ENCODE results near the gene AKAP13. TPM values are rescaled to one million over a fixed set of nuclear protein-coding genes. Genes with fewer than 3 reads are reported as not detected.

AKAP13 gene
- total RNA-seq, 2 experiments from 2014 or later, result 198 to 220 TPM

DNA sequence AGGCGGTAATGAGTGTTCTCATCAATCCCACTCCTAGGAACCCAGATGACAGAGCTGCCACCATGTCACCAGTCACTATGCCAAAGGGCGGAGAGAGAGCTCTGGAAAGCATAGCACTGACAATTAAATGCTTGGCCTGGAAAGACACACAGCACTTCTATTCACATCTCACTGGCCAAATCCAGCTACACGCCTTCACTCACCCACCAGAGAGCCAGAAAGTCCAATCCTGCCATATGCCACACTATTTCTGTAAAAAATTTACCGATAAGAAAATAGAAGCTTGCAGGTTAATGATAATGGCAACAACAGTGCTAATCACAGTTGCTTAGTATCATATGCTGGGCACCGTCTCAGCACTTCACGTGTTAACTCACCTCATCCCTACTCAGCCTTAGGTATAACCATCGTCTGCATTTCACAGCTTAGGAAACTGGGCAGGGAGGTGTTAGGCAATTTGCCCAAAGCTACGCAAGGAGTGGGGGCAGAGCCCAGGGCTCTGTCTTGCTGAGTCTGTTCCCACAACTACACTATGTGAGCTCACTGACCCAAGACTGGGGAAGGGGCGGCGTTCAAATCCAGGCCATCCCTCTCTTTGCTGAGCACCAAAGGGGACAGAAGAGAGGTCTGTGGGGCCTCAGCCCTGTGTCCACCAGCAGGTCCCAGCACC lies 397.8 kb downstream of the AKAP13 start:
- ATAC-seq (ENCODE audit: low read depth) (no peak), DNase-seq (no peak)
- H3K4me1 Mint-ChIP-seq, result peaks cover 22% of the 10 kb centered on the region
- H3K27me3 Mint-ChIP-seq, result no peaks in the 10 kb centered on the region
- H3K27ac Mint-ChIP-seq, result no peak overlapping the region
- no peaks in the 10 kb centered on the region for H3K36me3 Mint-ChIP-seq
- POLR2A ChIA-PET, result interaction anchor here (0.6 to 2.0 kb wide), 3 partner anchors 9 to 39 kb away, joined by 3 to 7 read pairs (median 3); no protein-coding TSS in a partner anchor
- no peak overlapping the region for H3K4me3 Mint-ChIP-seq
- no peaks in the 10 kb centered on the region for H3K9me3 Mint-ChIP-seq

DNA sequence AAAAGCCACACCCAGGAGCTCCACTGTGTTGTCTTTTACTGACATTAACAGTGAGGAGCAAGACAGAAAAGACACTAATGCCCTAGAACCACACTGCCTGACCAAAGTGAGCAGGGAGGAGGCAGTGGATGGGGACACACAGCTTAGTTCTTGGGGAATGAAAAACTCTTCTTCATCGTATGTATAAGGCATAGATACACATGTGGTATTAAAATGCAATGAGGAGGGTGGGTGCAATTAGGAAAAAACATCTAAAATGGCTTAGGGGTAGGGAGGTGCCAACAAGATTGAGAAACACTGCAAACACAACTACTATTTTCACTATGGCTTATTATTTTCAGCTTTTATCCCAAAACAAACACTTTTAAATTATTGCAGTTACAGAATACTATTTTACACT lies 398.8 kb downstream of the AKAP13 start:
- no peak overlapping the region for H3K4me3 Mint-ChIP-seq
- H3K27me3 Mint-ChIP-seq, result no peaks in the 10 kb centered on the region
- POLR2A ChIA-PET, result interaction anchor here (0.6 kb wide), 1 partner anchor 40 kb away, joined by 3 read pairs; no protein-coding TSS in a partner anchor

DNA sequence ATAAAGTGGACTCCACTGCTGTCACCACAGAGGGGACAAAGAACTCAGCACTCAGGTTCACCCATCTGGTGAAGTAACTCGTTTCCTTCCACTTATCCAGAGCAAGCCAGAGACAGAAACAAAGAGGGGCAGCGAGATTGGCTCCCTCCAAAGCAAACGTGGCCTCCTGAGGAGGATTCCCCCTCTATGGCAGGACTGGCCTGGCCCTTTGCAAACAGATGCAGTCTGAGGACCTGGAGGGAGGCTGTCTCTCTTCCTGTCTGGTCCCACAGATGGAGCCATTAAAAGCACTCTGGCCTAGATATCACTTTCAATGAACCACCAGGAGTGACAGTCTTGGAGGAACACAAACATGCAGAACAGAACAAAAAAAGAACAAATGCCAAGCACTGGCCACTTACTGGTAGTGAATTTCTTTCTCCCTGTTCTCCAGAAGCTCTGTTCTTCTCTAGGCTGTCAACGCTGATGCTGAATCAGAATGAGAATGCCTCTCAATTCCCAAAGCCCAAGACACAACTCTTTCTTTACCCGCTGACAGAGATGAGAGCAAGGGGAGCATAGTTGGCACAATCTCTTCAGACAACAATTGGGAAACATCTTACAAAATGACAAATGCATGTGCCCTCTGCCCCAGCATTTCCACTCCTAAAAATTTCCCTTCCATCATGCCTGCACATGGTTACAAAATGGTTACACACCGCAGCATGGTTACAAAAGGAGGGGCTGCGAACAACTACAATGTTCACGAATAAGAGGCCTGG lies 400.0 kb downstream of the AKAP13 start:
- ATAC-seq (ENCODE audit: low read depth) (no peak), DNase-seq (no peak)
- Mint-ChIP-seq H3K4me3 (no peak overlapping the region), H3K27me3 (no peaks in the 10 kb centered on the region), H3K9me3 (no peaks in the 10 kb centered on the region), H3K27ac (peak overlapping the region; percentile 24), H3K36me3 (no peaks in the 10 kb centered on the region), H3K4me1 (peaks cover 34% of the 10 kb centered on the region)
- POLR2A ChIA-PET, result interaction anchor here (0.6 kb wide), 1 partner anchor 55 kb away, joined by 3 read pairs; no protein-coding TSS in a partner anchor

More for the DNA sequence above, 398.8 kb downstream of the AKAP13 start:
- DNase-seq (no peak), ATAC-seq (ENCODE audit: low read depth) (no peak)
- Mint-ChIP-seq H3K4me1 (peaks cover 25% of the 10 kb centered on the region), H3K27ac (peak overlapping the region; percentile 49), H3K9me3 (no peaks in the 10 kb centered on the region), H3K36me3 (no peaks in the 10 kb centered on the region)

DNA sequence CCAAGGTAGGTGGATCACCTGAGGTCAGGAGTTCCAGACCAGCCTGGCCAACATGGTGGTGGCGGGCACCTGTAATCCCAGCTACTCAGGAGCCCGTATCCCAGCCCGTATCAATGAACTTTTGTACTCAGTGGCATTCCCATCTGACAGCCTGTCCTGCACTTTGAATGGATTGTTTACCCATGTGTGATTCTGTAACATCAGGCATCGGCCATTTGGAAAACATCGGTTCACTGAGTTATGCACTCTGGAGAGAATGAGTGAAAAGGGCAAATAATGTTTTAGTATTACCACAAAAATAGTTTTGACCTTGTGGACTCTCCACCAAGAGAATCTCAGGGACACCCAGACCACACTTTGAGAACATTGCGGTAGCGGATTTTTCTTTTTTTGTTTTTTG lies 400.7 kb downstream of the AKAP13 start:
- Mint-ChIP-seq H3K4me1 (peaks cover 39% of the 10 kb centered on the region), H3K27ac (no peak overlapping the region), H3K9me3 (no peaks in the 10 kb centered on the region), H3K27me3 (no peaks in the 10 kb centered on the region), H3K36me3 (no peaks in the 10 kb centered on the region), H3K4me3 (no peak overlapping the region)
- ATAC-seq (ENCODE audit: low read depth), result no peak
- POLR2A ChIA-PET, result interaction anchor here (0.6 kb wide), 1 partner anchor 54 kb away, joined by 3 read pairs; no protein-coding TSS in a partner anchor
- DNase-seq, result no peak

DNA sequence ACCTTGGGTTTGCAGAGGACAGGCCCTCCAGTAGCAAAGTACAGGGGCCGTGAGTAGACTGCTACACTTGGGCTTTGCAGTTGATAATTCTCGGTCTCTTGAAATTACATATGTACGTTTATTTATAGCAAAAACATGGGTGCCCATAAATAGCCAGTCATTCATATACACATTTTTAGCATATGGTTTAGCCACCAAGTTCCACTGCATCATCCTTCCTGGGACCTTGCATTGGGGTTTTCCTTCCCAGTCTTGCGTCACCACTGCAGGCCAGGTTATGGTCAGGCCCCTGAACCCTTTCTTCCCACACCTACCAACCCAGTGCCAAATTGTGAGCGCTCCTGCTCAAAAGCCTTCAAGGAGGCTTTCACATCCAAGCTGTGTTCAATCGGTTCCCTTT lies 401.7 kb downstream of the AKAP13 start:
- POLR2A ChIA-PET, result no interaction called here
- Mint-ChIP-seq H3K4me3 (no peak overlapping the region), H3K4me1 (peaks cover 44% of the 10 kb centered on the region), H3K27me3 (no peaks in the 10 kb centered on the region), H3K36me3 (no peaks in the 10 kb centered on the region), H3K9me3 (no peaks in the 10 kb centered on the region), H3K27ac (no peak overlapping the region)
- DNase-seq (no peak), ATAC-seq (ENCODE audit: low read depth) (no peak)

DNA sequence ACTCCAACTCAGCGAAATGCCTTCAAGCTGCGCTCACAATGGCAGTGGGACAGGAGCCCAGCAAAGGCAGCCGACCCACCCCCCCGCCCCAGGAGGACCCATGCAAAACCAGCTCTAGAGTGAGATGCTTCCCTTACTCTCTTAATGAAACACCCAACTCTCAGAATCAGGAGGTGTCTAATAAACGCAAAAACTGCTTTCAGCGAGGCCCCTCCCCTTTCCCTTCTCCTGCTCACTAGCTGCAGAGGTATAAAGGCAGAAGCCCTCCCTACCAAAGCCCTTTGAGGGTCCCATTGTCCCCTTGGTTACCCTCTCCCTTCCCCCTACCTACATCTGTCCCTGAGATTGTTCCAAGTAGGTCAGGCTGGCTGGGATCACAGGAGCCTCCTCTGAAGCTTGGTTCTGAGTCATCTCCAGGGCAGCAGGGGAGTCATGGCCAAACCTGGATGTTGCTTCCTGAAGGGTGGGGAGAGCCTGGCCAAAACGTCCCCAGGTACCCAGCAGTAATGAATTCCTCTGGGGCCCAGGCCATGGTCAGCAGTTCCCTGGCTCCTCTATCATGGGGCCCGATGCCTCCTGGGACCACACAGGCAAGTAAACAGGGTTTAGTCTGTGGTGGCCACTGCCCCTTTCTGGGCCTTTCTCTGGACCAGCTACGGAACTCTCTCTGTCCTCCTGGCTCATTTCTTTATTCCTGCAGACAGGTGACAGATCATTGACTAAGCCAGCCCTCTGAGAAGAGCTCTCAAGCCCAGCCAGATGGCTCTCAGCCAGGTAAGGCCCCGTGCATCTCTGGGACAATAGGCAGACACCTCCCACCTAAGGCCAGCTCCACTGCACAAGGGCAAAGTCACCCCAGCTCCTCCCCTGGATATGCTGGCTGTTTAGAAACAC lies 405.7 kb downstream of the AKAP13 start:
- DNase-seq (no peak), ATAC-seq (ENCODE audit: low read depth) (peak; percentile 35)
- Mint-ChIP-seq H3K9me3 (no peaks in the 10 kb centered on the region), H3K4me1 (peaks cover 47% of the 10 kb centered on the region), H3K36me3 (peaks cover 3% of the 10 kb centered on the region), H3K4me3 (peak overlapping the region; percentile 74), H3K27me3 (no peaks in the 10 kb centered on the region), H3K27ac (peak overlapping the region; percentile 86)
- POLR2A ChIA-PET, result interaction anchor here (0.9 to 2.3 kb wide), 3 partner anchors 8 to 11 kb away, joined by 3 to 17 read pairs (median 7); partner anchors contain the start of gene KLHL25

DNA sequence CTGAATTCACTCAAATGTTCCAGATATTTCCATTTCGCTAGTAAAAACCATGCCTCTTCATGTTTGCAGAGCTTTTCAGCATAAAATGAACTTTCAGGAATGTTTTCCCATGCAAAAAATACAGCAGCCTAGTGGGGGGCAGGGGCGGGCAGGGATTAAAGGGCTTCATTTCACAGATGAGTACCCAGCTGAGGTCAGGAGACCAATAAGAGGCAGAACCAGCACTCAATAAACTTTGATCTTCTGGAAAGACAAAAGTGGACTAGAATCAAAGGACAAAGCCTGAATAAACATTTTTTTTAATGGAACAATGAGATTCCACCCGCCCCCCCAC lies 406.3 kb downstream of the AKAP13 start:
- Mint-ChIP-seq H3K27me3 (no peaks in the 10 kb centered on the region), H3K27ac (no peak overlapping the region), H3K36me3 (peaks cover 6% of the 10 kb centered on the region), H3K4me1 (peaks cover 47% of the 10 kb centered on the region), H3K4me3 (no peak overlapping the region), H3K9me3 (no peaks in the 10 kb centered on the region)
- POLR2A ChIA-PET, result interaction anchor here (1.9 to 2.3 kb wide), 2 partner anchors 8 to 9 kb away, joined by 7 to 17 read pairs; partner anchors contain the start of gene KLHL25
- no peak for ATAC-seq (ENCODE audit: low read depth)
- no peak for DNase-seq

DNA sequence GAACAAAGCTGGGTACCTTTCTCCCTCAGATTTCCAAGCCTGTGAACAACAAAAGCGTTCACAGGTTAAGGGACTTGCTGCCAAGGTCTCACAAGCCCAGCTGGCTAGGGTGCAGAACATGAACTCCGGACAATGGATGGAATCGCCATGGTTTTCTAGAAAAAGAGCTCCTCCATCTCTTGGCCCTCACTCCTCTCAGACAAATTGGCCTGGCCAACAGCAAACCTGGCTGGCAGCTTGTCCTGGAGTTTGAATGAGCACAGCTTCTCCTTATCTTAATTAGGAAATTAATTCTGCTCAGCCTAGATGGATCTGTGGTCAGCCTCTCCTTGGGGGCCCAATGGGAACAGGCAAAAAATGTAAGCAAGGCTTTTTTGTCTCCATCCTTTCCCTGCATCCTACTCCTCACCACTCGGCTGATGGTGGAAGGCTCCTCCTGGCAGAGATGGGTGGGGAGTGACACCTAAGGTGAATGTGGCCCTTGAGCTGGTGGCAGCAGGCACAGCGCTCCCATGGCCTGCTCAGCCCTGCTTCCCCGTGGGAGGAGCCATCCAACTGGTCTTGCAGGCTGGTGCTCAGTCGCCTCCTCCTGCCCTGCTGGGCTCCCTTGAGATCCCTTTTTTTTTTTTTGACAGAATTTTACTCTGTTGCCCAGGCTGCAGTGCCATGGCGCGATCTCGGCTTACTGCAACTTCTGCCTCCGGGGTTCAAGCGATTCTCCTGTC lies 408.5 kb downstream of the AKAP13 start:
- Mint-ChIP-seq H3K4me3 (no peak overlapping the region), H3K36me3 (peaks cover 7% of the 10 kb centered on the region), H3K27ac (no peak overlapping the region), H3K9me3 (no peaks in the 10 kb centered on the region), H3K4me1 (peaks cover 49% of the 10 kb centered on the region), H3K27me3 (peaks cover 2% of the 10 kb centered on the region)
- ATAC-seq (ENCODE audit: low read depth), result no peak
- DNase-seq, result no peak
- POLR2A ChIA-PET, result no interaction called here

DNA sequence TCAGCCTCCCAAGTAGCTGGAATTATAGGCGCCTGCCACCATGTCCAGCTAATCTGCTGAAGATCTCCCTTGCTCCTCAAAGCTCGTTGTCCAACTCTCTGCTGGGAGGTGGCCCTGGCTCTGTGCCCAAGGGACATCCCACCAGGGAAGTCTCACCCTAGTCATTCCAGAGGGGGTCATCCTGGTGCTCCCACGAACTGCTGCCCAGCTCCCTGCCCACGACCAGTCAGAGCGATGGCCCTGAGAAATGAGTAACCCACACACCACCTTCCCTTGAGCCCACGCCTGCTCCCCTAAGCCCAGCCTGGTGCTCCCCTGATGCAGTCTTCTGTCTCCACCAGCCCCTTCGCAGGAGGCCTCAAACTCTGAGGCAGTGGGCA lies 409.1 kb downstream of the AKAP13 start:
- peaks cover 7% of the 10 kb centered on the region for H3K36me3 Mint-ChIP-seq
- no peaks in the 10 kb centered on the region for H3K9me3 Mint-ChIP-seq
- ATAC-seq (ENCODE audit: low read depth) (no peak), DNase-seq (no peak)
- peaks cover 2% of the 10 kb centered on the region for H3K27me3 Mint-ChIP-seq
- H3K4me1 Mint-ChIP-seq, result peaks cover 46% of the 10 kb centered on the region
- H3K4me3 Mint-ChIP-seq, result no peak overlapping the region
- no peak overlapping the region for H3K27ac Mint-ChIP-seq
- POLR2A ChIA-PET, result no interaction called here

DNA sequence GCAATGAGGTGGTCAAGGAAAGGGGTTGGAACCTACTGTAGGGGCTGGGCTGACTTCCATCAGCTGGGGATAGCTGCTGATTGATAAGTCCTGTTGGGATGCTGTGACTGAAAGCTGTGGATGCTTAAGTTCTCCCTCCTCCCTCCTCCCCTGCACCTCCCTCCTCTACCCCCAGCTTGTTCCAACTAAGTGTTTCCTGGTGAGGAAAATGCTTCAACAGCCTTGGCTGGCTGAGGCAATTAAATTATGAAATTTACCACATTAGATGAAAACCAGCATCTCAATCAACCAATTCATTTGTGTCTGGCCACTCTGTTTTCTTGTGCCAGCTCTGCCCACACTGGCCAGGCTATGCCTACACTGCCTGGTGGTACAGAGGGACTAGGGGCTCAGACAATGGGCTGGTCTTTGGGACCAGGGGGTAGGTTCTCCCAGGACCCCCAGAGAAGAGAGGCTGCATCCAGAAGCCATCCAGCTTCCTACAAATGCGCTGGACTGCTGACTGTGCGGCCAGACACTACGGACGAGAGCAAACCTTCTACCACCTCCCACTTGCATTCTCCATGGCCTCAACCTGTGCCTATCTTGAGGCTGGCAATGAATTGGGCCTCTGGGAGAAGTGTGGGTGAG lies 411.8 kb downstream of the AKAP13 start:
- ATAC-seq (ENCODE audit: low read depth), result no peak
- Mint-ChIP-seq H3K9me3 (no peaks in the 10 kb centered on the region), H3K27me3 (peaks cover 2% of the 10 kb centered on the region), H3K4me3 (no peak overlapping the region), H3K36me3 (peaks cover 7% of the 10 kb centered on the region), H3K27ac (no peak overlapping the region), H3K4me1 (peaks cover 33% of the 10 kb centered on the region)
- POLR2A ChIA-PET, result interaction anchor here (0.8 kb wide), 1 partner anchor 14 kb away, joined by 3 read pairs; no protein-coding TSS in a partner anchor
- DNase-seq, result no peak

DNA sequence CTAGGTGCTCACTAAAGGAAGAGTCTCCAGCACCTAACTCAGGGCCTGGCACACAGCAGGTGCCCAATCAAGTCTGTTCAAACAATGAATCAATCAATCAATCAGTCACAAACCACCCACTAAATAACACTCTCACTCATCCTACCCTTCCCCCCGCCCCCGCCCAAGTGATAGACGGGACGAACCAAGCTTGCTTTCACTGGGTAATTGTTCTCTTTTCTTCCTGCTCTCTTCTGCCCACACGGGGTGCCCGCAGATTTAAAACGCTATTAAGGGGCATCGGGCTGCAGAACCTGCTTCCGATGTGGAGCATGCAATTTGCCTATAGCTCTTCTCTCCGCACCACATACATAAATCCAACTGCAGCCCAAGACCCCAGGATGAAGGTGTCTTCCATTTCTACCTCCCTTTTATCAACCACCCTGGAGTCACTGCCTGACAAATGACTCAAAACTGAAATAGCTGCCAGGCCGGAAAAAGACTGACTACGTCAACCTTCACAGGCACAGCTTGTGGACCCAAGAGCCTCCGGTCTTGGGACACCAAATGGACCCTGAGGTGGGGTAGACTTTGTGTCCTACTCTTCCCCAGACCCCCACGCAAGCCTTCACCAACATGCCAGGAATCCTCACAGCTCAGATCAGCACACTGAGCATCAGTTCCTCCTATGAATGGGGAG lies 412.6 kb downstream of the AKAP13 start:
- Mint-ChIP-seq H3K27ac (peak overlapping the region; percentile 80), H3K4me1 (peaks cover 27% of the 10 kb centered on the region), H3K4me3 (peak overlapping the region; percentile 94), H3K27me3 (peaks cover 4% of the 10 kb centered on the region), H3K9me3 (no peaks in the 10 kb centered on the region), H3K36me3 (peaks cover 7% of the 10 kb centered on the region)
- POLR2A ChIA-PET, result interaction anchor here (0.6 to 2.5 kb wide), 3 partner anchors 7 to 249 kb away, joined by 3 to 17 read pairs (median 4); no protein-coding TSS in a partner anchor
- ATAC-seq (ENCODE audit: low read depth) (no peak), DNase-seq (no peak)
